Liver (tissue), 9 donors: ENCODE measurements around the gene SERPINB7. TPM values are rescaled to one million over a fixed set of nuclear protein-coding genes. Genes with fewer than 3 reads are reported as not detected.

Source experiments
- DNase-seq: peaks from one replicate; pipeline ENCODE4 v3.0.0-alpha.2; 2017; ENCODE audit warnings: low spot score
- H3K27ac ChIP-seq, 2 donors: one replicate each; pipeline ENCODE4 v1.7.0; 2013; ENCODE audit warnings: inconsistent platforms in 2 of 2, low read length in 2 of 2, control low read depth in 1 of 2, low read depth in 1 of 2, mild to moderate bottlenecking in 1 of 2
- H3K27me3 ChIP-seq, 4 donors: one replicate each; pipeline versions ENCODE4 v1.6.1 to v1.7.0; 2013; ENCODE audit warnings: low read length in 3 of 4, inconsistent platforms in 1 of 4, mild to moderate bottlenecking in 1 of 4, moderate library complexity in 1 of 4; ENCODE audit not compliant: control insufficient read depth in 4 of 4, insufficient read depth in 4 of 4
- H3K36me3 ChIP-seq, 4 donors: one replicate each; pipeline versions ENCODE4 v1.6.1 to v1.7.0; 2013; ENCODE audit warnings: low read length in 3 of 4, mild to moderate bottlenecking in 3 of 4, low read depth in 1 of 4, moderate library complexity in 1 of 4; ENCODE audit not compliant: control insufficient read depth in 4 of 4, insufficient read depth in 3 of 4
- H3K4me1 ChIP-seq, 4 donors: one replicate each; pipeline versions ENCODE4 v1.6.1 to v1.7.0; 2013; ENCODE audit warnings: low read length in 3 of 4, mild to moderate bottlenecking in 3 of 4, moderate library complexity in 1 of 4; ENCODE audit not compliant: control insufficient read depth in 4 of 4, insufficient read depth in 4 of 4
- H3K4me3 ChIP-seq, 3 donors: one replicate each; pipeline versions ENCODE4 v1.6.1 to v1.7.0; 2013; ENCODE audit warnings: low read length in 3 of 3, control low read depth in 1 of 3, low read depth in 1 of 3, mild to moderate bottlenecking in 1 of 3
- H3K9ac ChIP-seq, 2 donors: one replicate each; pipeline ENCODE4 v1.7.0; 2013; ENCODE audit warnings: low read length in 2 of 2, mild to moderate bottlenecking in 2 of 2, moderate library complexity in 2 of 2, control low read depth in 1 of 2, low read depth in 1 of 2
- H3K9me3 ChIP-seq, 4 donors: one replicate each; pipeline versions ENCODE4 v1.6.1 to v1.7.0; 2013; ENCODE audit warnings: low read length in 3 of 4; ENCODE audit not compliant: control insufficient read depth in 4 of 4
- EGR1 ChIP-seq, 2 donors: IDR thresholded peaks; 2 replicates each; pipeline ENCODE4 v1.6.1; 2016 to 2018; ENCODE audit warnings: antibody characterized with exemption in 2 of 2, low read depth in 2 of 2
- FOXA1 ChIP-seq: IDR thresholded peaks from 2 replicates; pipeline ENCODE4 v1.6.1; 2016; ENCODE audit warnings: antibody characterized with exemption
- FOXA2 ChIP-seq: IDR thresholded peaks from 2 replicates; pipeline ENCODE4 v1.6.1; 2016; ENCODE audit warnings: antibody characterized with exemption
- GABPA ChIP-seq, 2 donors: IDR thresholded peaks in 1 of 2; conservative IDR thresholded peaks in 1 of 2; 2 replicates each; pipeline ENCODE4 v1.6.1; 2016; ENCODE audit warnings: antibody characterized with exemption in 2 of 2, mild to moderate bottlenecking in 1 of 2, moderate library complexity in 1 of 2
- HNF4A ChIP-seq, 2 donors: conservative IDR thresholded peaks; 2 replicates each; pipeline ENCODE4 v1.6.1; 2016; ENCODE audit warnings: antibody characterized with exemption in 2 of 2, mild to moderate bottlenecking in 2 of 2
- HNF4G ChIP-seq: IDR thresholded peaks from 2 replicates; pipeline ENCODE4 v1.6.1; 2016; ENCODE audit warnings: antibody characterized with exemption
- JUND ChIP-seq, 2 donors: IDR thresholded peaks; 2 replicates each; pipeline ENCODE4 v1.6.1; 2016; ENCODE audit warnings: antibody characterized with exemption in 2 of 2
- NR2F2 ChIP-seq: IDR thresholded peaks from 2 replicates; pipeline ENCODE4 v1.6.1; 2016; ENCODE audit warnings: antibody characterized with exemption
- RAD21 ChIP-seq, 2 donors: IDR thresholded peaks; 2 replicates each; pipeline ENCODE4 v1.6.1; 2016; ENCODE audit warnings: antibody characterized with exemption in 2 of 2, mild to moderate bottlenecking in 2 of 2
- RXRA ChIP-seq, 2 donors: IDR thresholded peaks; 2 replicates each; pipeline ENCODE4 v1.6.1; 2017 to 2018; ENCODE audit warnings: antibody characterized with exemption in 2 of 2, mild to moderate bottlenecking in 1 of 2
- SP1 ChIP-seq: IDR thresholded peaks from 2 replicates; pipeline ENCODE4 v1.6.1; 2018; ENCODE audit warnings: antibody characterized with exemption, mild to moderate bottlenecking
- TAF1 ChIP-seq: conservative IDR thresholded peaks from 2 replicates; pipeline ENCODE4 v1.6.1; 2016; ENCODE audit warnings: antibody characterized with exemption, mild to moderate bottlenecking
- YY1 ChIP-seq: IDR thresholded peaks from 2 replicates; pipeline ENCODE4 v1.6.1; 2016; ENCODE audit warnings: antibody characterized with exemption, mild to moderate bottlenecking
- ZBTB33 ChIP-seq: IDR thresholded peaks from 2 replicates; pipeline ENCODE4 v1.6.1; 2016; ENCODE audit warnings: antibody characterized with exemption
- WGBS: extraction: QIAGEN DNeasy Blood & Tissue Kit; methylation state at CpG from one replicate; pipeline ENCODE4 v1.1.7; 2013; 5-methylcytosine and 5-hydroxymethylcytosine counted together
- polyA plus RNA-seq, 2 donors: library from polyadenylated mRNA; stranded (reverse) in 1 of 2; unstranded in 1 of 2; fragments of 200-250 nt in 1 of 2; fragments of >200 nt in 1 of 2; fragmentation: Nextera tagmentation in 1 of 2; extraction: Ambion mirVana in 1 of 2; gene quantifications; one replicate each; pipeline versions ENCODE4 v1.2.1 to v1.2.3, GENCODE V29; 2013 to 2015
- total RNA-seq, 2 donors: library from RNA; depleted of rRNA; stranded (reverse); fragments of >200 nt; gene quantifications; one replicate each; pipeline ENCODE4 v1.2.3, GENCODE V29; 2014
- TF ChIP-seq, protein P1 (sequence below): fragments of 150-350 bp; IDR thresholded peaks from 2 replicates; pipeline ENCODE4 v1.5.1; 2017; ENCODE audit warnings: improper control_type of control experiment, low read depth, low read length; ENCODE audit not compliant: missing input control
- TF ChIP-seq, protein P2 (sequence below): IDR thresholded peaks from 2 replicates; pipeline ENCODE4 v1.6.1; 2016; ENCODE audit warnings: antibody characterized with exemption
- TF ChIP-seq, protein P3 (sequence below): IDR thresholded peaks from 2 replicates; pipeline ENCODE4 v1.6.1; 2016; ENCODE audit warnings: antibody characterized with exemption, mild to moderate bottlenecking
- donor health status: healthy.
- donor health status: healthy.
- donor health status: healthy.
- donor health status: healthy.
- donor health status: healthy.

Gene SERPINB7
- total and polyA plus RNA-seq, 4 donors: not detected

DNA sequence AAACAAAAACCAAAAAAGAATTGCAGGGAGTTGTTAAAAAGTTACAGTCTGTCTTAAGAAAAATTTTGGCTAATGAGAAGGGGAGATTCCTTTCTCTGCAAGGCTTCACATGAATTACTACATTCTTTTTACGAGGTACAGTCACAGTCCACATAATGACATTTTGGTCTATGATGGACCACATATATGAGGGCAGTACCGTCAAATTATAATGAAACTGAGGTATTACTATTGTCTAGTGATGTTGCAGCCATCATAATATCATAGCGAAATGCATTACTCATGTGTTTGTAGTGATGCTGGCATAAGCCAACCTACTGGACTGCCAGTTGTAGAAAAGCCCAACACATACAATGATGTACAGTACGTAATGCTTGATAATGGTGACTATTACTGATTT, 12.5 kb downstream of the SERPINB7 start:
- DNase-seq: no peak
- Histone ChIP-seq H3K9ac (no peak overlapping the region), H3K36me3 (no peaks in the 10 kb centered on the region), H3K9me3 (no peaks in the 10 kb centered on the region), H3K27ac (no peak overlapping the region), H3K4me3 (no peak overlapping the region), H3K27me3 (no peaks in the 10 kb centered on the region), H3K4me1 (no peaks in the 10 kb centered on the region)
- 86% methylated on average over 4 of the region's 4 CpGs for WGBS
- TF ChIP-seq FOXA1 (no peak), RXRA (IDR thresholded peaks at IDR 0.05) (no peak), EGR1 (IDR thresholded peaks at IDR 0.05; ENCODE audit: low read depth in 2 of 2) (no peak), HNF4A (conservative IDR thresholded peaks at IDR 0.05) (no peak), HNF4G (no peak), RAD21 (IDR thresholded peaks at IDR 0.05) (no peak)
- TF ChIP-seq, protein P1, sequence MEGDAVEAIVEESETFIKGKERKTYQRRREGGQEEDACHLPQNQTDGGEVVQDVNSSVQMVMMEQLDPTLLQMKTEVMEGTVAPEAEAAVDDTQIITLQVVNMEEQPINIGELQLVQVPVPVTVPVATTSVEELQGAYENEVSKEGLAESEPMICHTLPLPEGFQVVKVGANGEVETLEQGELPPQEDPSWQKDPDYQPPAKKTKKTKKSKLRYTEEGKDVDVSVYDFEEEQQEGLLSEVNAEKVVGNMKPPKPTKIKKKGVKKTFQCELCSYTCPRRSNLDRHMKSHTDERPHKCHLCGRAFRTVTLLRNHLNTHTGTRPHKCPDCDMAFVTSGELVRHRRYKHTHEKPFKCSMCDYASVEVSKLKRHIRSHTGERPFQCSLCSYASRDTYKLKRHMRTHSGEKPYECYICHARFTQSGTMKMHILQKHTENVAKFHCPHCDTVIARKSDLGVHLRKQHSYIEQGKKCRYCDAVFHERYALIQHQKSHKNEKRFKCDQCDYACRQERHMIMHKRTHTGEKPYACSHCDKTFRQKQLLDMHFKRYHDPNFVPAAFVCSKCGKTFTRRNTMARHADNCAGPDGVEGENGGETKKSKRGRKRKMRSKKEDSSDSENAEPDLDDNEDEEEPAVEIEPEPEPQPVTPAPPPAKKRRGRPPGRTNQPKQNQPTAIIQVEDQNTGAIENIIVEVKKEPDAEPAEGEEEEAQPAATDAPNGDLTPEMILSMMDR: no peak

- TF ChIP-seq, protein P2, sequence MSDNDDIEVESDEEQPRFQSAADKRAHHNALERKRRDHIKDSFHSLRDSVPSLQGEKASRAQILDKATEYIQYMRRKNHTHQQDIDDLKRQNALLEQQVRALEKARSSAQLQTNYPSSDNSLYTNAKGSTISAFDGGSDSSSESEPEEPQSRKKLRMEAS: no peak
- TF ChIP-seq RAD21 (IDR thresholded peaks at IDR 0.05) (no peak), SP1 (no peak), FOXA1 (no peak), HNF4A (conservative IDR thresholded peaks at IDR 0.05) (no peak), ZBTB33 (no peak), JUND (IDR thresholded peaks at IDR 0.05) (no peak), HNF4G (no peak), YY1 (no peak), RXRA (IDR thresholded peaks at IDR 0.05) (no peak), TAF1 (no peak), FOXA2 (no peak), GABPA (IDR thresholded peaks at IDR 0.05 in 1 of 2, conservative IDR thresholded peaks at IDR 0.05 in 1 of 2) (no peak), EGR1 (IDR thresholded peaks at IDR 0.05; ENCODE audit: low read depth in 2 of 2) (no peak), NR2F2 (no peak)
- TF ChIP-seq, protein P3, sequence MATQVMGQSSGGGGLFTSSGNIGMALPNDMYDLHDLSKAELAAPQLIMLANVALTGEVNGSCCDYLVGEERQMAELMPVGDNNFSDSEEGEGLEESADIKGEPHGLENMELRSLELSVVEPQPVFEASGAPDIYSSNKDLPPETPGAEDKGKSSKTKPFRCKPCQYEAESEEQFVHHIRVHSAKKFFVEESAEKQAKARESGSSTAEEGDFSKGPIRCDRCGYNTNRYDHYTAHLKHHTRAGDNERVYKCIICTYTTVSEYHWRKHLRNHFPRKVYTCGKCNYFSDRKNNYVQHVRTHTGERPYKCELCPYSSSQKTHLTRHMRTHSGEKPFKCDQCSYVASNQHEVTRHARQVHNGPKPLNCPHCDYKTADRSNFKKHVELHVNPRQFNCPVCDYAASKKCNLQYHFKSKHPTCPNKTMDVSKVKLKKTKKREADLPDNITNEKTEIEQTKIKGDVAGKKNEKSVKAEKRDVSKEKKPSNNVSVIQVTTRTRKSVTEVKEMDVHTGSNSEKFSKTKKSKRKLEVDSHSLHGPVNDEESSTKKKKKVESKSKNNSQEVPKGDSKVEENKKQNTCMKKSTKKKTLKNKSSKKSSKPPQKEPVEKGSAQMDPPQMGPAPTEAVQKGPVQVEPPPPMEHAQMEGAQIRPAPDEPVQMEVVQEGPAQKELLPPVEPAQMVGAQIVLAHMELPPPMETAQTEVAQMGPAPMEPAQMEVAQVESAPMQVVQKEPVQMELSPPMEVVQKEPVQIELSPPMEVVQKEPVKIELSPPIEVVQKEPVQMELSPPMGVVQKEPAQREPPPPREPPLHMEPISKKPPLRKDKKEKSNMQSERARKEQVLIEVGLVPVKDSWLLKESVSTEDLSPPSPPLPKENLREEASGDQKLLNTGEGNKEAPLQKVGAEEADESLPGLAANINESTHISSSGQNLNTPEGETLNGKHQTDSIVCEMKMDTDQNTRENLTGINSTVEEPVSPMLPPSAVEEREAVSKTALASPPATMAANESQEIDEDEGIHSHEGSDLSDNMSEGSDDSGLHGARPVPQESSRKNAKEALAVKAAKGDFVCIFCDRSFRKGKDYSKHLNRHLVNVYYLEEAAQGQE: no peak
- no peak for DNase-seq
- Histone ChIP-seq H3K4me3 (no peak overlapping the region), H3K27me3 (no peaks in the 10 kb centered on the region), H3K27ac (no peak overlapping the region), H3K4me1 (no peaks in the 10 kb centered on the region), H3K9ac (no peak overlapping the region), H3K36me3 (no peaks in the 10 kb centered on the region), H3K9me3 (no peaks in the 10 kb centered on the region)
- 83% methylated on average over 3 of the region's 3 CpGs for WGBS
Measured at GRCh38 chr18:63788447-63789096, 13.4 kb downstream of the SERPINB7 start.
